Fibroblast of peridontal ligament (primary cell): ENCODE data around the gene MINPP1.
A peak's percentile ranks its signal among the peaks of the same experiment; 100 is the strongest.
"Not testable (repeated sequence)": the region's sequence is repeated elsewhere in the genome, so short reads cannot be mapped to it uniquely, and the experiment has no call there.

Experiments
- DNase-seq: peaks from one replicate; pipeline ENCODE4 v3.0.0-alpha.2; 2010; ENCODE audit errors: extremely low read depth

Gene MINPP1

GRCh38 chr10:87504640-87505365, at the start of gene MINPP1:
TSS of gene MINPP1 (plus strand) at chr10:87504893. CDS start at chr10:87504916, 23 bp downstream.
- DNase-seq = peak; percentile 71

GRCh38 chr10:87456586-87457220, 48.0 kb upstream of the MINPP1 start:
- not testable (repeated sequence) for DNase-seq

- DNase-seq = not testable (repeated sequence)
Measured at GRCh38 chr10:87461751-87462150, 42.9 kb upstream of the MINPP1 start.

GRCh38 chr10:87466849-87467248, 37.8 kb upstream of the MINPP1 start:
- not testable (repeated sequence) for DNase-seq

GRCh38 chr10:87488733-87489132, 16.0 kb upstream of the MINPP1 start:
- DNase-seq = not testable (repeated sequence)

GRCh38 chr10:87490285-87490684, 14.4 kb upstream of the MINPP1 start:
- not testable (repeated sequence) for DNase-seq

GRCh38 chr10:87492450-87492849, 12.2 kb upstream of the MINPP1 start:
- DNase-seq = not testable (repeated sequence)

GRCh38 chr10:87495446-87495845, 9.2 kb upstream of the MINPP1 start:
- DNase-seq = not testable (repeated sequence)

GRCh38 chr10:87497386-87497785, 7.3 kb upstream of the MINPP1 start:
- not testable (repeated sequence) for DNase-seq

- DNase-seq = not testable (repeated sequence)
Measured at GRCh38 chr10:87498106-87498789, 6.4 kb upstream of the MINPP1 start.

GRCh38 chr10:87500646-87501048, 4.0 kb upstream of the MINPP1 start:
- no peak for DNase-seq

GRCh38 chr10:87503401-87503800, 1.3 kb upstream of the MINPP1 start:
- no peak for DNase-seq

- DNase-seq = peak; percentile 41
Measured at GRCh38 chr10:87503886-87504285, 807 bp upstream of the MINPP1 start.

- no peak for DNase-seq
Measured at GRCh38 chr10:87504307-87504639, 420 bp upstream of the MINPP1 start.

- DNase-seq = peak; percentile 38
Measured at GRCh38 chr10:87505366-87506111, 846 bp downstream of the MINPP1 start.

GRCh38 chr10:87506956-87507355, 2.3 kb downstream of the MINPP1 start:
- DNase-seq = no peak

GRCh38 chr10:87507879-87508483, 3.3 kb downstream of the MINPP1 start:
- DNase-seq = no peak

GRCh38 chr10:87508837-87509236, 4.1 kb downstream of the MINPP1 start:
- no peak for DNase-seq

- DNase-seq = no peak
Measured at GRCh38 chr10:87510025-87510424, 5.3 kb downstream of the MINPP1 start.

GRCh38 chr10:87511526-87511925, 6.8 kb downstream of the MINPP1 start:
- DNase-seq = no peak

GRCh38 chr10:87518937-87519336, 14.2 kb downstream of the MINPP1 start:
- DNase-seq = no peak

- DNase-seq = no peak
Measured at GRCh38 chr10:87519582-87519981, 14.9 kb downstream of the MINPP1 start.
